ENCODE data around the gene MCL1. TPM values are rescaled to one million over a fixed set of nuclear protein-coding genes. Genes with fewer than 3 reads are reported as not detected.
A peak's percentile ranks its signal among the peaks of the same experiment; 100 is the strongest.
"Not testable (repeated sequence)": the region's sequence is repeated elsewhere in the genome, so short reads cannot be mapped to it uniquely, and the experiment has no call there.

Gene MCL1
- total and polyA plus RNA-seq, 2 donors (not counting 1 experiment from before 2014, with no cell fraction given) = 108 to 233 TPM

GRCh38 chr1:150610576-150610975 lies 31.2 kb upstream of the MCL1 start:
- H3K79me2 ChIP-seq (ENCODE audit: control insufficient read depth, insufficient read depth, low read length) = peaks cover 11% of the 10 kb centered on the region
- no peak overlapping the region for H3K4me2 ChIP-seq (ENCODE audit: extremely low read depth, insufficient read depth, low read length)
- H3K36me3 ChIP-seq (ENCODE audit: control insufficient read depth, insufficient read depth, low read length) = no peaks in the 10 kb centered on the region
- peak overlapping the region; percentile 96 for H3K27ac ChIP-seq (ENCODE audit: insufficient read depth, low read length)
- H3K4me1 ChIP-seq (ENCODE audit: control insufficient read depth, extremely low read depth, insufficient read depth, low read length) = peaks cover 23% of the 10 kb centered on the region
- TF ChIP-seq EZH2 (IDR thresholded peaks at IDR 0.05; ENCODE audit: low read length, missing control alignments) = no peak
- no peak for TF ChIP-seq CTCF (conservative IDR thresholded peaks at IDR 0.05 in 1 of 2, IDR thresholded peaks at IDR 0.05 in 1 of 2; ENCODE audit: low read depth in 1 of 2, low read length in 2 of 2)
- DNase-seq (ENCODE audit: low read depth in 2 of 2) = no peak
- no peaks in the 10 kb centered on the region for H4K20me1 ChIP-seq (ENCODE audit: control insufficient read depth, extremely low read depth, insufficient read depth, low read length)
- H3K9ac ChIP-seq (ENCODE audit: insufficient read depth, low read length) = no peak overlapping the region
- no peak overlapping the region for H2AFZ ChIP-seq (ENCODE audit: low read length)
- H3K9me3 ChIP-seq (ENCODE audit: control insufficient read depth, insufficient read depth, low read depth, low read length) = no peaks in the 10 kb centered on the region
- no peak overlapping the region for H3K4me3 ChIP-seq (replicated peaks in 1 of 4; ENCODE audit: control extremely low read depth in 1 of 4, insufficient read depth in 1 of 4, low read depth in 3 of 4, low read length in 4 of 4)
- no peaks in the 10 kb centered on the region for H3K27me3 ChIP-seq (ENCODE audit: control insufficient read depth, insufficient read depth, low read length)

GRCh38 chr1:150609732-150610131 lies 30.3 kb upstream of the MCL1 start:
- Histone ChIP-seq H3K4me1 (ENCODE audit: control insufficient read depth, extremely low read depth, insufficient read depth, low read length) (peaks cover 28% of the 10 kb centered on the region), H3K4me3 (replicated peaks in 1 of 4; ENCODE audit: control extremely low read depth in 1 of 4, insufficient read depth in 1 of 4, low read depth in 3 of 4, low read length in 4 of 4) (no peak overlapping the region), H4K20me1 (ENCODE audit: control insufficient read depth, extremely low read depth, insufficient read depth, low read length) (no peaks in the 10 kb centered on the region), H3K9me3 (ENCODE audit: control insufficient read depth, insufficient read depth, low read depth, low read length) (no peaks in the 10 kb centered on the region), H3K27me3 (ENCODE audit: control insufficient read depth, insufficient read depth, low read length) (no peaks in the 10 kb centered on the region), H3K4me2 (ENCODE audit: extremely low read depth, insufficient read depth, low read length) (peak overlapping the region; percentile 13), H3K36me3 (ENCODE audit: control insufficient read depth, insufficient read depth, low read length) (no peaks in the 10 kb centered on the region), H2AFZ (ENCODE audit: low read length) (no peak overlapping the region), H3K9ac (ENCODE audit: insufficient read depth, low read length) (no peak overlapping the region), H3K27ac (ENCODE audit: insufficient read depth, low read length) (peak overlapping the region; percentile 69), H3K79me2 (ENCODE audit: control insufficient read depth, insufficient read depth, low read length) (peaks cover 8% of the 10 kb centered on the region)
- peak; percentile 29 to 42 for DNase-seq (ENCODE audit: low read depth in 2 of 2)
- no peak for TF ChIP-seq CTCF (conservative IDR thresholded peaks at IDR 0.05 in 1 of 2, IDR thresholded peaks at IDR 0.05 in 1 of 2; ENCODE audit: low read depth in 1 of 2, low read length in 2 of 2)

- H2AFZ ChIP-seq (ENCODE audit: low read length) = no peak overlapping the region
- no peak for DNase-seq (ENCODE audit: low read depth in 2 of 2)
- H3K9ac ChIP-seq (ENCODE audit: insufficient read depth, low read length) = no peak overlapping the region
- no peak overlapping the region for H3K27ac ChIP-seq (ENCODE audit: insufficient read depth, low read length)
- no peaks in the 10 kb centered on the region for H3K36me3 ChIP-seq (ENCODE audit: control insufficient read depth, insufficient read depth, low read length)
- TF ChIP-seq EZH2 (IDR thresholded peaks at IDR 0.05; ENCODE audit: low read length, missing control alignments) = no peak
- TF ChIP-seq CTCF (conservative IDR thresholded peaks at IDR 0.05 in 1 of 2, IDR thresholded peaks at IDR 0.05 in 1 of 2; ENCODE audit: low read depth in 1 of 2, low read length in 2 of 2) = no peak
- H3K79me2 ChIP-seq (ENCODE audit: control insufficient read depth, insufficient read depth, low read length) = peaks cover 3% of the 10 kb centered on the region
- H3K9me3 ChIP-seq (ENCODE audit: control insufficient read depth, insufficient read depth, low read depth, low read length) = no peaks in the 10 kb centered on the region
- H4K20me1 ChIP-seq (ENCODE audit: control insufficient read depth, extremely low read depth, insufficient read depth, low read length) = no peaks in the 10 kb centered on the region
- no peak overlapping the region for H3K4me2 ChIP-seq (ENCODE audit: extremely low read depth, insufficient read depth, low read length)
- no peaks in the 10 kb centered on the region for H3K27me3 ChIP-seq (ENCODE audit: control insufficient read depth, insufficient read depth, low read length)
- peaks cover 11% of the 10 kb centered on the region for H3K4me1 ChIP-seq (ENCODE audit: control insufficient read depth, extremely low read depth, insufficient read depth, low read length)
- no peak overlapping the region for H3K4me3 ChIP-seq (replicated peaks in 1 of 4; ENCODE audit: control extremely low read depth in 1 of 4, insufficient read depth in 1 of 4, low read depth in 3 of 4, low read length in 4 of 4)
These were observed 27.2 kb upstream of the MCL1 start for GRCh38 chr1:150606463-150607142.

GRCh38 chr1:150605451-150605731 lies 26.0 kb upstream of the MCL1 start:
- not testable (repeated sequence) for H3K9ac ChIP-seq (ENCODE audit: insufficient read depth, low read length); H3K4me1 ChIP-seq (ENCODE audit: control insufficient read depth, extremely low read depth, insufficient read depth, low read length); H3K27me3 ChIP-seq (ENCODE audit: control insufficient read depth, insufficient read depth, low read length)

More at GRCh38 chr1:150605451-150605731, 26.0 kb upstream of the MCL1 start:
- not testable (repeated sequence) for H3K9me3 ChIP-seq (ENCODE audit: control insufficient read depth, insufficient read depth, low read depth, low read length); H3K79me2 ChIP-seq (ENCODE audit: control insufficient read depth, insufficient read depth, low read length); H2AFZ ChIP-seq (ENCODE audit: low read length); H3K4me3 ChIP-seq (replicated peaks in 1 of 4; ENCODE audit: control extremely low read depth in 1 of 4, insufficient read depth in 1 of 4, low read depth in 3 of 4, low read length in 4 of 4); H3K36me3 ChIP-seq (ENCODE audit: control insufficient read depth, insufficient read depth, low read length); H3K4me2 ChIP-seq (ENCODE audit: extremely low read depth, insufficient read depth, low read length); H4K20me1 ChIP-seq (ENCODE audit: control insufficient read depth, extremely low read depth, insufficient read depth, low read length); DNase-seq (ENCODE audit: low read depth in 2 of 2)
- H3K27ac ChIP-seq (ENCODE audit: insufficient read depth, low read length) = peak overlapping the region; percentile 96
